CD4-positive, alpha-beta T cell treated with Interleukin-1 beta for 1 hour (primary cell): ENCODE data around the gene ZCCHC18.

ENCODE experiments used
- DNase-seq, 2 donors: peaks; one replicate each; pipeline ENCODE4 v3.0.0-alpha.2; 2020 to 2022

ZCCHC18 gene

DNA sequence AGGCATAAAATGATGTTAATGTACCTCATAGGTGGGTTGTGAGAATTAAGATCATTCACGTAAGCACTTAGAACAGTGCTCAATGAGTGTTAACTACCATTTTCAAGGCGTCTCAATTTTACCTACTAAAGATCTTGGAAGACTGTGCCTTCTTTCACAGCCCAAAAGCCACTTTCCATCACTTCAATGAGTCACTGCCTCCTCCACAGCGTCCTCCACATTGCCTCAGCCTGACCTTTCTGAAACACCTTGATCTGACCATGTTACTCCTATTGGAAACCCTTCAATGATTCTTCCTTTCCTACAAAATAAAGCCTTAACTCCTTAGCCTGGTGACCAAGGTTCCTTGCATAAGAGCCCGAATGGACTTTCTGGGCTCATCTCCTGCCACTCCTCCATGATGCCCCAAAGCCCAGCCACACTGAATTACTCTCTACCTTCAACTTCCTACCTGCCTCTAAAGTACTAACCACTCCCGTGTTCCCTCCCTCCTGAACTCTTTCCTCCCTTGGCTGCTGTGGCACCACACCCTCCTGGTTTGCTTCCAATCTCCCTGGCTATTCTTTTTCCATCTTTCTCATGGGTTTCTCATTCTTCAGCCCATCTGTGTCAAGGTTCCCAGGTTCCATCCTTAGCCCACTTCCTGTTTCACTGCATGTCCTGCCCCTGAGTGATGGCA, 22.4 kb downstream of the ZCCHC18 start:
- no peak for DNase-seq

DNA sequence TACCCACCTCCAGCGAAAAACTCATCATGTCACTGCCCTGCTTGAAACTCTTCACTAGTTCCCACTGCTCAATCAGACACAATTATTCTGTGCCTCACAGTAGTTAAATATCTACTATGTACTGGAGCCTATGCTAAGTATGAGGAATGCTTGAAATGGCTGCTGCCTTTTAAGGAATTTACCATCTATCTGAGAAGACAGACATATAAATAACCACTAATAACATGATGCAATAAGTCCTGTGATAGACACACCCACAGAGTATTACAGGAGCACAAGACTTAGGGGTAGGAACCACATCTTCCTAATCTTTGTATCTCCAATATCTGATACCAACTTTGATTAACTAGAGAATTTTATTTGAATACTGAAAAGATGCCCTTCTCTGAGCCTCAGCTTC, 23.4 kb downstream of the ZCCHC18 start:
- no peak for DNase-seq

DNA sequence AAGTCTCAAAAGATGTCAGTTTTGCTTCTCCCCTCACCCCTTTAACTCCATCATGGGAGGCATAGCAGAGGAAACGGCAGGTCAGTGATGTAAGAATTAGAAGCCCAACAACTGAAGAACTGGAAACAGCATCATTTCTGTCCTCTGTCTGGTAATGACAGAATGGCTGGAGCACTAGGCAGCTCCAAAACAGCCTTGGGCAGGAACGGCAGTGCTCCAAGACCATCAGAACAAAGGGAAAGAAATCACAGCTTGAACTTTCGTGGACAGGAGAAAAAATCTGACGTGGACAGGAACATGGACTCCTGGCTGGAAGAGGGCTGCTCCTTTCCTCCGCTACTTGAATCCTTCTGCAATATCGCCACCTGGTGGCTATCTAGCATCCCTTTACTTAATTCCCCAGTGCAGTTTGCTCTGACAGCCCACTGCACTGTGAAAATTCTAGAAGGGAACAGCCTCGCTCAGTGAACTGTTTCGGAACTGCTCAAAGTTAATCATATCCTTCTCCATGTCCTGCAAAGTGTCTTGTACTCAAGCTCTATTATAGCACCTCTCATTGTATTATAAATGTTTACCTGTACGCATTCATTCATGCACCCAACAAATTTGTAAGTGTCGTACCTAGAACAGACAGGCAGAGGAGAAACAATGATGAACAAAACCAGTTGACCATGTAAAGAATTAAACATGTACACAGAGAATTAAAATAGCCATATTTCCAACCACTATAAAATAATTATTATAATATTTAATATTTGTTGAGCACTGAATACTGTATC, 24.1 kb downstream of the ZCCHC18 start:
- DNase-seq: peak; percentile 56 to 63

DNA sequence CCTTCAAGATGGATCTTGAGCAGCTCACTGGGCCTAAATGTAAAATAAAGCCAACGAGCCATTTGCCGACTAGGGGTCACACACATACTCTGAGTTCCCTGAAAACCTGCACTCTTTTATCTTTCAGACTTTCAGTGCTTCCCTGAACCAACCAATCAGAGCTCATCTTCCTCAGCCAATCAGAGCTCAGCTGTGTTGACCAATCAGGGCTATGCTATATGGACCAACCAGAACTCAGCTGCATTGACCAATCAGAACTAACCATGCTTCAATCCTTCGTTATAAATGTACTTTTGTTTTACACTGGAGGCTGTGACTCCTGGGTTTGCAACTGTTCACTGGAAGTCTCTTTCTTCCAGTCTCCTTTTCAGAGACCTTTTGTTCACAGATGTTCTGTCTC, 25.2 kb downstream of the ZCCHC18 start:
- peak in 1 of 2 donors; percentile 15 for DNase-seq

DNA sequence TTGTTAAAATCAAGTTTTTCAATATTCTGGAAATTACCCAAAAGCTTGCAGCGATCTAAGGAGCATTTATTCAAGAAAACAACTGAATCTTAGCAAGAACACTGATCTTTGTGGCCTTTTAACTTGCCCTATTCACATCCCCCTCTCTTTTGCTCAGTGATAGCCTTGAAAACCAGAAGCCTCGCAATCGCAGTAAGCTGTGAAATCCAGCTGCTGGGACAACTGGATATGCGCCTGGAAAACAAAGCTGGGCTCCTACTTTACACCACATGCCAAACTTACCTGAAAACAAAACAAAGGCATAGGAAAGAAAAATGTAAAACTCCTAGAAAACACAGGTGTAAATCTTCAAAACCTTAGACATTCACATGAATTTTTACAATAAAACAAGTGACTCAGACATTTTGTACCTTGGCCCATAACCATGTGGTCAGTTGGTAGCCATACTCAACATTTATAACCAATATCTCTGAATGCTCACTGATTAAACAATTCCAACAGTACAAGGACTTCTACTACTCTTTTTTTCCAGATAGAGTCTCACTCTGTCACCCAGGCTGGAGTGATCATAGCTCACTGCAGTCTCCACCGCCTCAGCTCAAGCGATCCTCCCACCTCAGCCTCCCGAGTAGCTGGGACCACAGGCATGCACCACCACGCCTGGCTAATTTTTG, 28.9 kb downstream of the ZCCHC18 start:
- no peak for DNase-seq

DNA sequence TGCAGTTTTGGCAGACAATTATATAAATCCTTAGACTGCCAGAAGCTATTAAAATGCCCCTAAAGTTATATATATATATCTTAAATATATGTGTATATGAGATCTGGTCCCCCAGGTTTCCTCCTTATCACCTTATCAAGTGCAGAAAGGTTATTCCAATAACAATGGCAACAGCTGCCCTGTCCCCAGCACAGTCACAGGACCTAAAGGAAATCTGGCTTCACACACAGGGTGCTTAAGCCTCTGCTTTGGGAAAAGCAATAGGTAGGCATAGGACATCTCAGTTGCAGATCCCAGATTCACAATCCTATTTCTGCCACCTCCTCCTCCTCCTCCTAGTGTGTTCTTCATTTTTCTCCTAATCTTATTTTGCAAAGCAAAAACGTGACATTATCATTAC, 38.7 kb downstream of the ZCCHC18 start:
- DNase-seq: no peak

DNA sequence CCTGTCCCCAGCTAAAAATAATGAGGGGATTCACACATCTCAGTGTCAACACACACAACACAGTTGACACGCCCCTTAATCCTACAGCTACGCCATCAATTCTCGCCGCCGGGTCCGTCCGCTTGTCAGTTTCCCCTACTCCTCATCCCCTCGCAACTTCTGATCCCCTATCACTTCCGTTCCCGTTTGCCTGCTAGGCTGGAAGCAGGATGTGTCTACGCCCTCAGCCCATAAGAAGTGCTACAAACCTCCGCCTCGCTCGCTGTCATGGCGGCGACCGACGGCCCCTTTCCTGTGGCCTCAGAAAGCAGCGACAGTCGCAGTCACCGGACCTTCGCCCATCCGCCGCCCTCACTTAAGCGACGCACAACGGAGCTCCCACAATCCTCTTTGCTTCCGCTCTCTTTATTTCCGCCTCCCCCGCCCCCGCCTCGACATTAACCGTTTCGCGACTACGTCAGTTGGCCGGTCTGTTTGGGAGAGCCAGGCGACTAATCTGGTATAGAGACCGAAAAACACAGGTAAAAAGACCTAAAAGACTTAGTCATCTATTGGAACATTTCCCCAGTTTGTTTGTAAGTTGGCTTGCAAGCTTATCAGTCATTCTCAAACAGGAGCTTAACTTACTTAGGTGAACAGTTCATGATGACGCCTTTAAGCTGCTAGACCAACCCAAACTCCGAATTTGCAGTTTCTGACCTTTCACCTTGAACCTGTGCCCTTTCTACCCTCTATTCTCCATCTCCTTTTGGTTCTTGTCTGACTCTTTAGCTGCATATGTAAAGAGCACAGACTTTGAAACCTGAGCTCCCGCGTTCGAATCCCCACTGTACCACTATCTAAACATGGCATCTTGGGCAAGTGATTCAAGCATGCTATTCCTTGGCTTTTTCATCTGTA, 44.6 kb downstream of the ZCCHC18 start, which contains the start of gene SLC25A53:
TSS of gene SLC25A53 (minus strand) at position 380 of the 900 bp plus-strand sequence. CDS start 51,752 bp downstream, outside the sequence.
- DNase-seq: peak; percentile 83 to 84
